Measurements from ENCODE around the gene TSPAN32.
"Not testable (repeated sequence)": the region's sequence is repeated elsewhere in the genome, so short reads cannot be mapped to it uniquely, and the experiment has no call there.

The TSPAN32 gene

DNA sequence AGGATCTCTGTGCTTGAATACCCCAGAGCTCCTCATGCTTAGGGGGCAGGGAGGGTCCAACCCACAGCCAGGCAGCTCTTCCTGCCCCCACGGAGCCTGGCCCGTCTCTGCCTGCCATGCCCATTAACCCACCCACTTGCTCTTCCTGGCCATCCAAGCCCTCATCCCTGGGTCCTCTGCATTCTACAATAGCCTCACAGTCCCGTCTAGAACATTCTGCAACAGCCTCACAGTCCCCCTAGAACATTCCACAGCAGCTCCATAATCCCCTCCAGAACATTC is 15.1 kb downstream of the TSPAN32 start:
- no peak for DNase-seq

GRCh38 chr11:2317354-2318050 is 15.7 kb downstream of the TSPAN32 start:
- no peak for DNase-seq

- no peak for DNase-seq
Observed at GRCh38 chr11:2318123-2318522, 16.3 kb downstream of the TSPAN32 start.

DNA sequence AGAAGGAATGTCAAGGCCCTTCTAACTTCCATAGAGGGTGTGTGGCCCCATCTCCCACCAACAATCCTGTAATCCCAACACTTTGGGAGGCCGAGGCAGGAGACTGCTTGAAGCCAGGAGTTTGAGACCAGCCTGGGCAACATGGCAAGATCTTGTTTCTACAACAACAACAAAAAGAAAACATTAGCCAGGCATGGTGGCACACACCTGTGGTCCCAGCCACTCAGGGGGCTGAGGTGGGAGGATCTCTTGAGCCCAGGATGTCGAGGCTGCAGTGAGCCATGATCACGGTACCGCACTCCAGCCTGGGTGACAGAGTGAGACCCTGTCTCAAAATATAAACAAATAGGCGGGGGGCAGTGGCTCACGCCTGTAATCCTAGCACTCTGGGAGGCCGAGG is 16.9 kb downstream of the TSPAN32 start:
- DNase-seq = no peak

DNA sequence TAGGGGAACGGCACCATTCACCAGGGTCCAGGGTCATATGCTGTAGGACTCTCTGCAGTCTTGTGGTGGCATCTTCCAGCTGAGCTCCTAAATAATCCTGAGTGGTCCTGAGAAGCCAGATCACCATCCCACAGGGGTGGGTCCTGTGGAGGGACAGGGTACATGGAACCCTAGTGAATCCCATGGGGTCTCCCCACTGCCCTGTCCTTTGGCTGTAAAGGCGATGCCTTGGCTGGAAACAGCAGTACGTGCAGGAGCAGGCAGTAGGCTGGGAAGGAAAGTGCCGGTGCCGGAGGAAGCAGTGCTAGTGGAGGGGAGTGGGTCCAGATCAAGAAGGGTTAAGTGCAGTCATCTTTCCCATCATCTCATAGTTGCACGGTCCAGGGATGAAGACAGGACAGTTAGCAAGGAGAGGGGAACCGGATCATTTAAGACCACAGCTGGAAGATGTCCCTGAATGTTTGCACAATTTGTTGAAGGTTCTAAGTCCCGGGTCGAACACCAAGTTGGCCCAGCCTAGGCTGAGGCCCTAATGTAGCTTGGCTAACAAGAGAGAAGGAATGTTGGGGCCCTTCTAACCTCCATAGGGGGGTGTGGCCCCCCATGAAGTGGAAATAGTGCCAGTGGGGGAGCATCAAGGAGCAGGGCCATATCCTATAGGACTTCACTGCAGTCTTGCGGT is 18.1 kb downstream of the TSPAN32 start:
- no peak for DNase-seq

- no peak for DNase-seq
Observed at GRCh38 chr11:2320568-2321310, 18.9 kb downstream of the TSPAN32 start.

DNA sequence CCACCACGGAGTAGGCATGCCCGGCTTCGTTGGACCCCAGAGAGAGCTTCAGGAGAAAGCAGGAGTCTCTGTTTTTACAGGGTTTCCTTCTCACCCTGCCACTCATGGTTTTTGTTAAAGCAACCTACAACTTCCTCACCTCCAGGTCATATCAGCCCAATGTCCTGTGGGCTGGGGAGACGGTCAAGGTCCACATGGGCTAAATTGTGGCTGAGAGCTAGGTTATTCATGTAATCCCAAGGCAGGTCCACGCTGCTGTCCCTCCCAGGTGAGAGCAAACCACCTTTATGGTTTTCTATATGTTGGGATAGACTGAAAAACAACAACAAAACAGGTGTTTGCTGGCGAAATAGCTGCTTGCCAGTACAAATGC is 19.5 kb downstream of the TSPAN32 start:
- no peak for DNase-seq

DNA sequence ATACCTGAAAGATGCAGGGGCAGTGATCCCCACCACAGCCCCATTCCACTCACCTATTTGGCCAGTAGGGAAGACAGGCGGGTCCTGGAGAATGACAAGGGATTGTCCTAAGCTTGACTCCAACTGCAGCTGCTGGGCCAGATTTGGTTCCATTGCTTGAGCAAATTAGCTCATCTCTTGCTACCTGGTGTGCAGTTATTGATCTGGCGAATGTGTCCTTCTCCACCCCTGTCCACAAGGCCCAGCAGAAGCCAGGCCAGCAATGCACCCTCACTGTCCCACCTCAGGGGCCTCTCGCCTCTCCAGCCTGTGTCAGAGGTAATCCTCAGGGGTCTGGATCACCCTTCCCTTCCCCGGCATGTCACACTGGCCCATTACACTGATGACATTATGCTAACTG is 23.3 kb downstream of the TSPAN32 start:
- no peak for DNase-seq

- DNase-seq = no peak
Observed at GRCh38 chr11:2325719-2326118, 23.9 kb downstream of the TSPAN32 start.

DNA sequence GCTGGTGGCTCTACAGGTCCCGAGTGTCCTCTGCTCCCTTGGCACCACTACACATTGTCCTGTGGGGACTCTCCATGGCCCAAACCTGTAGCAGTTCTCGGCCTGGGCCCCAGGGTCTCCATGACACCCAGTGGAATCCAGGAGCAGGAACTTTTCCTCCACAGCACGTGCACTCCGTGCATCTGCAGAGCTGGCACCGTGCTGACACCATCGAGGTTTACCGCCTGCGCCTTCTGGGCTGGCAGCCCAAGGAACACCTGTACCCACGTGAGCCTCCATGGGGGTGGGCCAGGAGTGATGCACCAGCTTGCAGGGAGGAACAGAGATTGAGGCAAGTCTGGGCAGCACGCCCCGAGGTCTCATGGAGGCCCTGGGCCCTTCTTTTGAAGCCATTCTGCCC is 25.2 kb downstream of the TSPAN32 start:
- DNase-seq = no peak

DNA sequence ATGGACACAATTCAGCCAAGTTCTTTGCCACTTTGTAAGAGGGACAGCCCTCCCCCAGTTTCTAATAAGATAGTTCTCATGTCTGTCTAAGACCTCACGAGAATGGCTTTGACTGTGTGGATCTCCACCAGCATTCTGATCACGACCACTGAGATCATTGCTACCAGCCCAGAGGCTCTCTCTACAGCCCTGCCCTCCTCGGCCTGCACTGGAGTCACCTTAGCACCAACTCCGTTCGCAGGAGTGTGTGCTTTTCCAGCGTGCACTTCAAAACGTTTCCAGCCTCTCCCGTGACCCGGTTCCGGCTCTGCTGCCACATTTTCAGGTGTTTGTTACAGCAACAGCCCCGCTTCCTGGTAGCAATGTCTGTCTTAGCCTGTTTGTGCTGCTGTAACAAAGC is 26.2 kb downstream of the TSPAN32 start:
- no peak for DNase-seq

- no peak for DNase-seq
Observed at GRCh38 chr11:2328656-2329354, 27.0 kb downstream of the TSPAN32 start.

DNA sequence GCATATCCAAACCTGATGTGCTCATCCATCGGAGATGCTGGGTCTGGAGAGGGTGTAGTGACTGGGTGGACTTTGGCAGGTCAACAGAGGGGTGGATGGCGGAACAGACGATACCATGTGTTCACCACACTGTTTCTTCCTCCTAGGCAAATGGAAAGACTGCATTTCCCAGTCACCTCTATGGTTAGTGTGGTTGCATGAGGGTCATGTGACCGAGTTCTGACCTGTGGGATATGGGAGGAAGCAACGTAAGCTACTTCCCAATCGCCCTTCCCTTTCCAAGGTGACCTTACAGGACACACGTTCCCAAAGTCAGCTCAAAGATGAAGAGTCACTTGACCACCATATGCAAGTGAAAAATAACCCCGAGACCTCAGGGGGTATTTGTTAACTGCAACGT is 27.7 kb downstream of the TSPAN32 start:
- no peak for DNase-seq

GRCh38 chr11:2330696-2331095 is 28.9 kb downstream of the TSPAN32 start:
- DNase-seq = no peak

DNA sequence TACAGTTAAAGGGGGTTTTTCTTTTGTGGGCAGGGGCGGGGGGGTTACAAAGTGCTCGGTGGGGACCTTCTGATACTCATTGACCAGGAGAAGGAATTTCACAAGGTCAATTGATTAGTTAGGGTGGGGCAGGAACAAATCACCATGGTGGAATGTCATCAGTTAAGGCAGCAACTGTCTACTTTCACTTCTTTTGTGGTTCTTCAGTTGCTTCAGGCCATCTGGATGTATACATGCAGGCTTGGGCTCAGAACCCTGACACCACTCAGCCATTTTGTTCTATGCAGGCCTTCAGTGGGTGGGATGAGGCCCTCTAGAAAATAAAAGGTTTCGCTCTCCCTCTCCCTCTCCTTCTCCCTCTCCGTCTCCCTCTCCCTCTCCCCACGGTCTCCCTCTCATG is 29.6 kb downstream of the TSPAN32 start:
- DNase-seq = no peak

DNA sequence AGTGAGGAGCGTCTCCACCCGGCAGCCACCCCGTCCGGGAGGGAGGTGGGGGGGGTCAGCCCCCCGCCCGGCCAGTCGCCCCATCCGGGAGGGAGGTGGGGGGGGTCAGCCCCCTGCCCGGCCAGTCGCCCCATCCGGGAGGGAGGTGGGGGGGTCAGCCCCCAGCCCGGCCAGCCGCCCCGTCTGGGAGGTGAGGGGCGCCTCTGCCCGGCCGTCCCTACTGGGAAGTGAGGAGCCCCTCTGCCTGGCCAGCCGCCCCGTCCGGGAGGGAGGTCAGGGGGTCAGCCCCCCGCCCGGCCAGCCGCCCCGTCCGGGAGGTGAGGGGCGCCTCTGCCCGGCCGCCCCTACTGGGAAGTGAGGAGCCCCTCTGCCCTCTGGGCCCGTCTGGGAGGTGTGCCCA is 30.8 kb downstream of the TSPAN32 start:
- DNase-seq = not testable (repeated sequence)

GRCh38 chr11:2333486-2334205 is 31.8 kb downstream of the TSPAN32 start:
- DNase-seq = not testable (repeated sequence)

DNA sequence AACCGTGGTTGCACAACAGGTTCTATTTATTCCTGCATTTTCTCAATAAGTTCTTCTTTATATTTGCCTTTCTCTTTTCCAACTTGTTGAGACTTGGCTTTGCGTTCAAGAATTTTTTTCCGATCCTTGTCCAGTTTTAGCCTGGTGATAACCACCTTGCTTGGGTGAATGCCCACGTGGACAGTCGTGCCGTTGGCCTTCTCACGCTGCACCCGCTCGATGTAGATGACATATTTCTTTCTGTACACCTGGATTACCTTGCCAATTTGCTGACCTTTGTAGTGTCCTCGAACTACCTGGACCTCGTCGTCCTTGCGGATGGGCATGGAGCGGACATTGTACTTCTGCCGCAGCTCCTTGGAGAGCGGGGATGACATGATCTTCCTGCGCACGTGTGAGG is 33.5 kb downstream of the TSPAN32 start:
- DNase-seq = not testable (repeated sequence)

DNA sequence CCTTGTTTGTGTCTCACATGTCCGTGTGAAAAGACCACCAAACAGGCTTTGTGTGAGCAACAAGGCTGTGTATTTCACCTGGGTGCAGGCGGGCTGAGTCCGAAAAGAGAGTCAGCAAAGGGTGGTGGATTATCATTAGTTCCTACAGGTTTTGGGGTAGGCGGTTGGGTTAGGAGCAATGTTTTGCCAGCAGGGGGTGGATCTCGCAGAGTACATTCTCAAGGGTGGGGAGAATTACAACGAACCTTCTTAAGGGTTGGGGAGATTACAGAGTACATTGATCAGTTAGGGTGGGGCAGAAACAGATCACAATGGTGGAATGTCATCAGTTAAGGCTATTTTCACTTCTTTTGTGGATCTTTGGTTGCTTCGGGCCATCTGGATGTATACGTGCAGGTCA is 36.9 kb downstream of the TSPAN32 start:
- not testable (repeated sequence) for DNase-seq

GRCh38 chr11:2342557-2342956 is 40.7 kb downstream of the TSPAN32 start:
- no peak for DNase-seq

DNA sequence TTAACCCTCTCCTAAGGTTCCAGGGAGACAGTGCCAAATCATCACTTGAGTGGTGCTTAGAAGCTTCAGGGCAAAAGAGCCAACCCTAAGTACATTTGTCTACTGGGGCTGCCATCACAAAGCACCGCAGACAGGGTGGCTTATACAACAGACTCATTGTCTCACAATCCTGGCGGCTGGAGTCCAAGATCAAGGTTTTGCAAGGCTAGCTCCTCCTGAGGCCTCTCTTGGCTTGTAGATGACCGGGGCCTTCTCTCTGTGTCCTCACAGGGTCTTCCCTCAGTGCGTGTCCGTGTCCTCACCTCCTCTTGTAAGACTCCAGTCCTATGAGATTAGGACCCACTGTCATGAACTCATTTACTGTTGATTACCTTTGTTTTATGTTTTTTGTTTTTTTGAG is 41.2 kb downstream of the TSPAN32 start:
- no peak for DNase-seq

- no peak for DNase-seq
Observed at GRCh38 chr11:2343502-2343901, 41.7 kb downstream of the TSPAN32 start.

DNA sequence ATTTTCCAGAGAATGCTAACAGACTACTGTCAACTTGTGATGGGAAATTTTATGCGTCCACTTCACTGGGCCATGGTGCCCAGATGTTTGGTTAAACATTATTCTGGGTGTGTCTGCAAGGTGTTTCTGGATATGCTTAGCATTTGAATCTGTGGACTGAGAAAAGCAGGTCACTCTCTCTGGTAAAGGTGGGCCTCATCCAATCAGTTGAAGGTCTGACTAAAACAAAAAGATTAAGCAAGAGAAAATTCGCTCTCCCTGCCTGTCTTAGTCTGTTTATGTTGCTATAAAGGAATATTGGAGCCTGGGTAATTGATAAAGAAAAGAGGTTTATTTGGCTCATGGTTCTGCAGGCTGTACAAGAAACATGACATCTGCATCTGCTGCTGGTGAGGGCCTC is 43.2 kb downstream of the TSPAN32 start:
- no peak for DNase-seq
